Bronchial epithelial cell (primary cell): ENCODE results near the gene ACTR2. TPM values are rescaled to one million over a fixed set of nuclear protein-coding genes. Genes with fewer than 3 reads are reported as not detected.
A peak's percentile ranks its signal among the peaks of the same experiment; 100 is the strongest.
"Not testable (repeated sequence)": the region's sequence is repeated elsewhere in the genome, so short reads cannot be mapped to it uniquely, and the experiment has no call there.

Experiments used
- DNase-seq: peaks from one replicate; pipeline ENCODE4 v3.0.0-alpha.2; 2010; ENCODE audit warnings: low read depth
- FAIRE-seq: peaks from 2 replicates; lab custom pipeline; 2011; peaks lifted over from hg19 to GRCh38; lab: Jason Lieb, UNC
- H3K27me3 ChIP-seq: 2 replicates; pipeline ENCODE4 v1.5.1; 2011; ENCODE audit warnings: low read length; ENCODE audit not compliant: control insufficient read depth, insufficient read depth
- H3K36me3 ChIP-seq: 2 replicates; pipeline ENCODE4 v1.5.1; 2011; ENCODE audit warnings: low read length; ENCODE audit not compliant: control insufficient read depth, insufficient read depth
- H3K4me3 ChIP-seq: 2 replicates; pipeline ENCODE4 v1.5.1; 2011; ENCODE audit warnings: mild to moderate bottlenecking, low read depth, low read length, control low read depth
- CTCF ChIP-seq: IDR thresholded peaks from 2 replicates; pipeline ENCODE4 v1.5.1; 2011; ENCODE audit warnings: mild to moderate bottlenecking, moderate library complexity, low read length, control low read depth, inconsistent platforms; ENCODE audit not compliant: insufficient read depth, severe bottlenecking
- total RNA-seq: library from RNA; depleted of rRNA; stranded (reverse); fragments of >200 nt; gene quantifications from 2 replicates; pipeline ENCODE4 v1.2.1, GENCODE V29; 2014

Gene ACTR2
- total RNA-seq, 1 donor from 2014 or later: 73.7 TPM

DNA sequence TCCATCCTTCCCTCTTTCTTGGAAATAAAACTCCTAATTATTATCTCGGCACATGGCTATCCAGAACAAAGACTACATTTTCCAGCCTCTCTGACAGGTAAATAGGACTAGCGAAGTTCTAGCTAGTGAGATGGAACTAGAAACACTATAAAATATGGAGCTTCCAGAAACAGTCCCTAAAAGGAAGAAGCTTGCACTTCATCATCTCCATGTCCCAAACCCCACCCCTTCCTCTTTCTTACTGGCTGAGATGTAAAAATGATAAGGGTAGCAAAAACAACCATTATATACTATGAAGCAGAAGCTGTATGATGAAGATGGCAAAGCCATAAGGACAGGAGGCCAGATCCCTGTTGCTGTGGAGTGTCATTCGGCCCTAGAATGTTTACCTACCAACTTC, 11.7 kb upstream of the ACTR2 start:
- Histone ChIP-seq H3K27me3 (no peaks in the 10 kb centered on the region), H3K4me3 (no peak overlapping the region), H3K36me3 (no peaks in the 10 kb centered on the region)
- TF ChIP-seq CTCF: no peak
- FAIRE-seq (no peak), DNase-seq (no peak)

DNA sequence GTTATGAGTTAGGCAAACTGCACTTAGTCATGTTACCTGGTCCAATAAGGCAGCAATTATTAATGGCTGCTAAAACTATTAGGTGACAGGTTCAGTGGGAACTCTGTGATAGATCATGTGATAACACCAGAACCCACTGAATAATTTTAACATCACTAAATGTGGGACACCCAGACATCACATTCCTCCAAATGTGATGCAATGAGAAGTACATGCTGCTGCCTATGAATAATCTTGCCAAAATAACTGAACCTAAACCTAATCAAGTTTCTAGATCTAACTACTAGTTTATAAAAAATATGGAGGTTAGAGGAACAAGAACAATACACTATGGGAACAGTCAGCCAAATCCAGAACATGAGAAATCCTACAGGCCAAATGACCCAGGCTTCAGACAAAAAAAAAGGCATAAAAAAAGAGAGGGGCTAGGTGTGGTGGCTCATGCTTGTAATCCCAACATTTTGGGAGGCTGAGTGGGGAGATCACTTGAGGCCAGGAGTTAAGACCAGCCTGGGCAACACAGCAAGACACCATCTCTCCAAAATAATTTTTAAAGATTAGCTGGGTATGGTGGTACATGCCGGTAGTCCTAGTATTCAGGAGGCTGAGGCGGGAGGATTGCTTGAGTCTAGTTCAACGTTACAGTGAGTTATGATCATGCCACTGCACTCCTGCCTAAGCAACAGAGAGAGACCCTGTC, 7.0 kb upstream of the ACTR2 start:
- no peak overlapping the region for H3K4me3 ChIP-seq
- no peaks in the 10 kb centered on the region for H3K36me3 ChIP-seq
- H3K27me3 ChIP-seq: no peaks in the 10 kb centered on the region
- DNase-seq (no peak), FAIRE-seq (no peak)
- TF ChIP-seq CTCF: no peak

- not testable (repeated sequence) for H3K4me3 ChIP-seq, FAIRE-seq, H3K36me3 ChIP-seq, H3K27me3 ChIP-seq, DNase-seq
Measured at GRCh38 chr2:65221275-65221674, 6.4 kb upstream of the ACTR2 start.

- Histone ChIP-seq H3K27me3 (no peaks in the 10 kb centered on the region), H3K4me3 (peak overlapping the region; percentile 65), H3K36me3 (peaks cover 2% of the 10 kb centered on the region)
- TF ChIP-seq CTCF: no peak
- peak; percentile 31 for DNase-seq
- FAIRE-seq: no peak
Measured at GRCh38 chr2:65227020-65227455, 593 bp upstream of the ACTR2 start.

DNA sequence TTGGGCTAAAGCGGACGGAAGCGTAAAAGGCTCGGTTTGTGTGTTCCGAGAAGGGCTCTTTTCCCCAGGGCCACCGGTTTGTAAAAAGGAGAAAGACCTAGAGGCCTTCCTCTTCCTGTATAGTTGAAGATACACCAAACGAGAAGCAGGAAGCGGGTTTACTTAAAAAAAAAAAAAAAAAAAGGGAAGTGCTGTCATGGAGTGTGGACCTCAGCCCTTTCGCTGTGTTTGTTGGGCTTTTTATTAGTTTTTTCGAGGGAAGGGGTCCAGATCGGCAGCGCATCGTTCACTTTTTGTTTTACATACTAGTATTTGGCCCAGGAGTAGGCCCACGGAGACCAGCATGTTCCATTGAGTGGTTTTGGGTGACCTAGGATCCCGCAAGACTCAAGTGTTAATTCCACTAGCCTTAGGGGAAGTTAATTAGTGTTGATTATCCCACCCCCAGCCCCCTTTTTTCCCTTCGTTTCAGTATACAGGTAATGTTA, 676 bp downstream of the ACTR2 start:
- peaks cover 2% of the 10 kb centered on the region for H3K36me3 ChIP-seq
- no peak for TF ChIP-seq CTCF
- H3K27me3 ChIP-seq: no peaks in the 10 kb centered on the region
- H3K4me3 ChIP-seq: peak overlapping the region; percentile 65
- FAIRE-seq (no peak), DNase-seq (peak; percentile 44)

DNA sequence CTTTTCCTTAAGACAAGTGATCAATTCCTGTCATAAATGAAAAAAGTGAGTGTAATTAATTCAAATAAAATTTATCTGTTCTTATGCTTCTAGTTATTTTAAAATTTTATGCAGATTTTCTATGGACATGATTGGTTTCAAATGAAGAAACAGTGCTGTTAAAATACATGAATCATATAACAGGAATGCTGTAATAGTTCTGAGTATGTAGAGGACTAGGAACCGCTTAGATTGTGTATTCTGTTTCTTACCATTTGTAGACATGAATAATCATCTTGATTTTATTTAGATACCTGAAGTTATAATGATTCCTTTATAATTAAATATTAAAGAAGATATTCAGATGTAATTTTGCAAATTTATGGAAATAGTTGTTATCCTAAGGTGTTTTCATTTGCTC, 3.5 kb downstream of the ACTR2 start:
- peak; percentile 51 for DNase-seq
- Histone ChIP-seq H3K27me3 (no peaks in the 10 kb centered on the region), H3K36me3 (peaks cover 2% of the 10 kb centered on the region), H3K4me3 (no peak overlapping the region)
- no peak for FAIRE-seq
- TF ChIP-seq CTCF: no peak
